Measurements from ENCODE around the gene TJP1. TPM values are rescaled to one million over a fixed set of nuclear protein-coding genes. Genes with fewer than 3 reads are reported as not detected.

The TJP1 gene
- total RNA-seq, 1 experiment from 2014 or later = 137 TPM

- TF ChIP-seq CTCF (IDR thresholded peaks at IDR 0.05; ENCODE audit: unreplicated experiment) = no peak
- Mint-ChIP-seq H3K9me3 (ENCODE audit: unreplicated experiment) (no peaks in the 10 kb centered on the region), H3K27ac (ENCODE audit: low read depth, unreplicated experiment) (peak overlapping the region; percentile 49), H3K27me3 (ENCODE audit: insufficient read depth, unreplicated experiment) (no peaks in the 10 kb centered on the region), H3K4me1 (ENCODE audit: insufficient read depth, unreplicated experiment) (no peaks in the 10 kb centered on the region), H3K4me3 (ENCODE audit: unreplicated experiment) (no peak overlapping the region), H3K36me3 (ENCODE audit: insufficient read depth, unreplicated experiment) (peaks cover 96% of the 10 kb centered on the region)
- ChIA-PET POLR2A (no interaction called here), CTCF (interaction anchor here (2.2 kb wide), 1 partner anchor 363 kb away, joined by 8 read pairs; no protein-coding TSS in a partner anchor)
- no TSS peak for BruUV-seq (replicated peaks)
- intact Hi-C loops (cut with micrococcal nuclease) = no loop called here
- DNase-seq (ENCODE audit: unreplicated experiment) = no peak
Measured at GRCh38 chr15:29712149-29712885, 110.0 kb downstream of the TJP1 start.

DNA sequence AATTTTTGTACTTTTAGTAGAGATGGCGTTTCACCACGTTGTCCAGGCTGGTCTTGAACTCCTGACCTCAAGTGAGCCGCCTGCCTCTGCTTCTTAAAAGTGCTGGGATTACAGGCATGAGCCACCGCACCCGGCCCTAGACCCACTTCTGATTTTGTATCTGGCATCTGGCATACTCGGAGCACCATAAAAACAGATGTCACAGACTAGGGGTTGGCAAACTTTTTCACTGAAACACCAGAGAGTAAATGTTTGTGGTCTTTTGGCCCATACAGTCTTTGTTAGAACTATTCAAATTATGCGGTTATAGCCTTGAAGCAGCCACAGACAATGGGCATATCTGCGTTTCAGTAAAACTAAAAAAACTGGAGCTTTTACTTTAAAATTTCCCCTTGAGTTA lies 110.7 kb downstream of the TJP1 start:
- DNase-seq (ENCODE audit: unreplicated experiment) = no peak
- Mint-ChIP-seq H3K36me3 (ENCODE audit: insufficient read depth, unreplicated experiment) (peaks cover 96% of the 10 kb centered on the region), H3K27me3 (ENCODE audit: insufficient read depth, unreplicated experiment) (no peaks in the 10 kb centered on the region), H3K9me3 (ENCODE audit: unreplicated experiment) (no peaks in the 10 kb centered on the region), H3K27ac (ENCODE audit: low read depth, unreplicated experiment) (no peak overlapping the region), H3K4me1 (ENCODE audit: insufficient read depth, unreplicated experiment) (no peaks in the 10 kb centered on the region), H3K4me3 (ENCODE audit: unreplicated experiment) (no peak overlapping the region)
- CTCF ChIA-PET = interaction anchor here (1.7 kb wide), 1 partner anchor 363 kb away, joined by 5 read pairs; no protein-coding TSS in a partner anchor
- POLR2A ChIA-PET = interaction anchor here (2.5 kb wide), 1 partner anchor 15 kb away, joined by 6 read pairs; no protein-coding TSS in a partner anchor
- intact Hi-C loops (cut with micrococcal nuclease) = no loop called here
- no TSS peak for BruUV-seq (replicated peaks)
- TF ChIP-seq CTCF (IDR thresholded peaks at IDR 0.05; ENCODE audit: unreplicated experiment) = no peak

DNA sequence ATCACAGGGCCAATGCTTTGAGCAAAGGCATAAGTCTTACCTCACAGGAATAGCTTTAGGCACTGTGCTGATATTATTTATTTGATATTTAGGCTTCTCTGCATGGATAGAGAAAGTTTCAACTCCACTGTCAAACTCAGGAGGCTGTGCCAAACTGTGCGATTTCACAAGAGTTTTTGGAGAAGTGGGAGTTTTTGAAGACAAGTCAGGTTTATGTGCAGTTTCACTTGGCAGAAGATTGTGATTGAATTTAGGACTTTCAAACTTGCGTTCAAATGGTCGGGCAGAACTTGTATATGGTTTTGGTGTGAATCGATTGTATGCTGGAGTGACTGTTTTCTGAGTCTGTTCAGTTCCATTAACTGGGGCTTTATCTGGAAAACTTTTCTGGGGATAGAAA lies 113.7 kb downstream of the TJP1 start:
- no peak overlapping the region for H3K4me3 Mint-ChIP-seq (ENCODE audit: unreplicated experiment)
- intact Hi-C loops (cut with micrococcal nuclease) = no loop called here
- H3K36me3 Mint-ChIP-seq (ENCODE audit: insufficient read depth, unreplicated experiment) = peaks cover 96% of the 10 kb centered on the region
- no peaks in the 10 kb centered on the region for H3K27me3 Mint-ChIP-seq (ENCODE audit: insufficient read depth, unreplicated experiment)
- ChIA-PET CTCF (interaction anchor here (0.6 to 0.8 kb wide), 2 partner anchors 18 to 343 kb away, joined by 3 read pairs; no protein-coding TSS in a partner anchor), POLR2A (no interaction called here)
- H3K27ac Mint-ChIP-seq (ENCODE audit: low read depth, unreplicated experiment) = no peak overlapping the region
- H3K4me1 Mint-ChIP-seq (ENCODE audit: insufficient read depth, unreplicated experiment) = no peaks in the 10 kb centered on the region
- H3K9me3 Mint-ChIP-seq (ENCODE audit: unreplicated experiment) = no peaks in the 10 kb centered on the region
- no peak for DNase-seq (ENCODE audit: unreplicated experiment)
- no peak for TF ChIP-seq CTCF (IDR thresholded peaks at IDR 0.05; ENCODE audit: unreplicated experiment)
- no TSS peak for BruUV-seq (replicated peaks)

- intact Hi-C loops (cut with micrococcal nuclease) = loop anchor here (5.0 kb wide), 1 partner anchor 563 kb away; no protein-coding TSS in a partner anchor
- TF ChIP-seq CTCF (IDR thresholded peaks at IDR 0.05; ENCODE audit: unreplicated experiment) = no peak
- Mint-ChIP-seq H3K36me3 (ENCODE audit: insufficient read depth, unreplicated experiment) (peaks cover 98% of the 10 kb centered on the region), H3K4me1 (ENCODE audit: insufficient read depth, unreplicated experiment) (no peaks in the 10 kb centered on the region), H3K4me3 (ENCODE audit: unreplicated experiment) (no peak overlapping the region), H3K9me3 (ENCODE audit: unreplicated experiment) (no peaks in the 10 kb centered on the region), H3K27ac (ENCODE audit: low read depth, unreplicated experiment) (no peak overlapping the region), H3K27me3 (ENCODE audit: insufficient read depth, unreplicated experiment) (no peaks in the 10 kb centered on the region)
- CTCF ChIA-PET = no interaction called here
- BruUV-seq (replicated peaks) = no TSS peak
- POLR2A ChIA-PET = no interaction called here
- DNase-seq (ENCODE audit: unreplicated experiment) = no peak
Measured at GRCh38 chr15:29704950-29705597, 117.2 kb downstream of the TJP1 start.
